AG04449 (cell line): ENCODE measurements around the gene LRIG3.
"Not testable (repeated sequence)": the region's sequence is repeated elsewhere in the genome, so short reads cannot be mapped to it uniquely, and the experiment has no call there.

Experiments
- CTCF ChIA-PET: fragments of 350-600 bp; formaldehyde crosslinking; extraction: SDS; loops from one replicate; lab custom pipeline; 2021; ENCODE audit warnings: antibody characterized with exemption; lab: Yijun Ruan, JAX
- POLR2A ChIA-PET: fragments of 400-600, 350-600 bp; formaldehyde crosslinking; extraction: SDS; loops from one replicate; lab custom pipeline; 2020; ENCODE audit warnings: antibody characterized with exemption, inconsistent platforms; lab: Yijun Ruan, JAX
- DNase-seq: peaks from one replicate; pipeline ENCODE4 v3.0.0-alpha.2; 2010; ENCODE audit warnings: low read depth, low spot score
- H3K4me3 ChIP-seq: 2 replicates; pipeline ENCODE4 v1.5.1; 2011; ENCODE audit warnings: low read depth, mild to moderate bottlenecking, control low read depth, low read length
- TF ChIP-seq, protein P1 (sequence below): IDR thresholded peaks from one replicate; pipeline ENCODE4 v1.5.1; 2011; ENCODE audit warnings: mild to moderate bottlenecking, moderate library complexity, low read length, control low read depth, inconsistent platforms; ENCODE audit not compliant: insufficient read depth; ENCODE audit errors: missing control alignments

Gene LRIG3

DNA sequence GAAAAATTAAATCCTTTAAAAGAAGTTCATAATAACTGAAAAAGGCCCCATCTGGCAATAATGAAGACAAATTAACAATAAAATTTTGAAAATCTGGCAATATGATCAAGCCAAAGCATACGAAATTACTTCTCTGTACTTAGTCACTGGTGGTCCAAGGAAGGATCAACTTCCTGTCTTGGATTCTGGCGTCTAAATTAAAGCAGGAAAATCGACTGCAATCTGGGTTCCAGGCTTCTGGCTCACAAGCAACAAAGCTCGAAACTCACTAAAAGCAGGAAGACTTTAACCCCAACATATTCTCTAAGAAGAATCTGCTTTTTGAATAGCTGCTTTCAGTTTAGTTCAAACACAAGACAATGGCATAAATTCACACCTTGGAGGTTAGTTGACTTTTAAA lies 49.7 kb downstream of the LRIG3 start:
- ChIA-PET CTCF (interaction anchor here (1.7 to 2.4 kb wide), 2 partner anchors 215 to 331 kb away, joined by 7 to 8 read pairs; no protein-coding TSS in a partner anchor), POLR2A (no interaction called here)
- TF ChIP-seq, protein P1, sequence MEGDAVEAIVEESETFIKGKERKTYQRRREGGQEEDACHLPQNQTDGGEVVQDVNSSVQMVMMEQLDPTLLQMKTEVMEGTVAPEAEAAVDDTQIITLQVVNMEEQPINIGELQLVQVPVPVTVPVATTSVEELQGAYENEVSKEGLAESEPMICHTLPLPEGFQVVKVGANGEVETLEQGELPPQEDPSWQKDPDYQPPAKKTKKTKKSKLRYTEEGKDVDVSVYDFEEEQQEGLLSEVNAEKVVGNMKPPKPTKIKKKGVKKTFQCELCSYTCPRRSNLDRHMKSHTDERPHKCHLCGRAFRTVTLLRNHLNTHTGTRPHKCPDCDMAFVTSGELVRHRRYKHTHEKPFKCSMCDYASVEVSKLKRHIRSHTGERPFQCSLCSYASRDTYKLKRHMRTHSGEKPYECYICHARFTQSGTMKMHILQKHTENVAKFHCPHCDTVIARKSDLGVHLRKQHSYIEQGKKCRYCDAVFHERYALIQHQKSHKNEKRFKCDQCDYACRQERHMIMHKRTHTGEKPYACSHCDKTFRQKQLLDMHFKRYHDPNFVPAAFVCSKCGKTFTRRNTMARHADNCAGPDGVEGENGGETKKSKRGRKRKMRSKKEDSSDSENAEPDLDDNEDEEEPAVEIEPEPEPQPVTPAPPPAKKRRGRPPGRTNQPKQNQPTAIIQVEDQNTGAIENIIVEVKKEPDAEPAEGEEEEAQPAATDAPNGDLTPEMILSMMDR: no peak
- no peak overlapping the region for H3K4me3 ChIP-seq
- DNase-seq: no peak

DNA sequence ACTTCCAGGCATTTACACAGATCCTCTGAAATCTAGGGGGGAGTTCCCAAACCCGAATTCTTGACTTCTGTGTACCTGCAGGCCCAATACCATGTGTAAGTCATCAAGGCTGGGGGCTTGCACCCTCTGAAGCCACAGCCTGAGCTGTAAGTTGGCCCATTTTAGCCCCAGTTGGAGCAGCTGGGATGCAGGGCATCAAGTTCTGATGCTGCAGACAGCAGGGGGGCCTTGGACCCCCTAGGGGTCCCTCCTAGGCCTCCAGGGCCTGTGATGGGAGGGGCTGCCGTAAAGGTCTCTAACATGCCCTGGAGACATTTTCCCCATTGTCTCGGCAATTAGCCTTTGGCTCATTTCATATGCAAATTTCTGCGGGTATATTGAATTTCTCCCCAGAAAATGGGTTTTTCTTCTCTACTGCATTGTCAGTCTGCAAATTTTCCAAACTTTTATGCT lies 59.5 kb downstream of the LRIG3 start:
- ChIA-PET CTCF (no interaction called here), POLR2A (no interaction called here)
- no peak for DNase-seq
- TF ChIP-seq, protein P1: no peak
- H3K4me3 ChIP-seq: no peak overlapping the region

DNA sequence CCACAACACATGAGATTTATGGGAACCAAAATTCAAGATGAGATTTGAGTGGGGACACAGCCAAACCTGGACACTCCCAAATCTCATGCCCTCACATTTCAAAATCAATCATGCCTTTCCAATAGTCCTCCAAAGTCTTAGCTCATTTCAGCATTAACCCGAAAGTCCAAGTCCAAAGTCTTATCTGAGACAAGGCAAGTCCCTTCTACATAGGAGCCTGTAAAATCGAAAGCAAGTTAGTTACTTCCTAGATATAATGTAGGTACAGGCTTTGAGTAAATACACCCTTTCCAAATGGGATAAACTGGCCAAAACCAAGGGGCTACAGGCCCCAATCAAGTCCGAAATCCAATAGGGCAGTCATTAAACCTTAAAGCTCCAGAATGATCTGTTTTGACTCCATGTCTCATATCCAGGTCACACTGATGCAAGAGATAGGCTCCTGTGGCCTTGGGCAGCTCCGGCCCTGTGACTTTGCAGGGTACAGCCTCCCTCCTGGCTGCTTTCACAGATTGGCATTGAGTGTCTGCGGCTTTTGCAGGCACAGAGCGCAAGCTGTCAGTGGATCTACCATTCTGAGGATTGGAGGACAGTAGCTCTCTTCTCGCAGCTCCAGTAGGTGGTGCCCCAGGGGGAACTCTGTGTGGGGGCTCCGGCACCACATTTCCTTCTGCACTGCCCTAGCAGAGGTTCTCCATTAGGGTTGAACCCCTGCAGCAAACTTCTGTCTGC lies 60.1 kb downstream of the LRIG3 start:
- TF ChIP-seq, protein P1: no peak
- no peak for DNase-seq
- POLR2A ChIA-PET: no interaction called here
- CTCF ChIA-PET: no interaction called here
- no peak overlapping the region for H3K4me3 ChIP-seq

- POLR2A ChIA-PET: no interaction called here
- DNase-seq: no peak
- no peak overlapping the region for H3K4me3 ChIP-seq
- CTCF ChIA-PET: no interaction called here
- TF ChIP-seq, protein P1: no peak
Measured at GRCh38 chr12:58858030-58858429, 62.3 kb downstream of the LRIG3 start.

DNA sequence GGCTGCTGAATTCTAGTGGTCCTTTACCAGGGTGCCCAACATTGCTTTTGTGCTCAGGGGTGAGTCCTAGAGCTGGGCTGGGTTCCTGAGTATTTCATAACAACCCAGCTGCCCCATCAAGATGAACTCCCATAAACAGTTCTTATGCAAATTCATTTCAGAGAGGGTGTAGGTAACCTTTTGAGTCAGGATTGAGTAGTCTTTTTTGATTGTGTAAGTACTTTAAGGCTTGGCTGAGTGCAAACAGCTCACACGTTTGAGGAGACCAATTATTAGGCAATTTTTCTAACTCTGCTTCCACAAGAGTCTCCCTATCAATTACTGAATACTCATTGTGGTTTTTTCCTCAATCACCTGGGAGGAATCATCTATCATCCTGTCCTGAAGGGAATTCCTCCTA lies 63.1 kb downstream of the LRIG3 start:
- CTCF ChIA-PET, DNase-seq, POLR2A ChIA-PET, H3K4me3 ChIP-seq: not testable (repeated sequence)

GRCh38 chr12:58855630-58856029 lies 64.7 kb downstream of the LRIG3 start:
- CTCF ChIA-PET, H3K4me3 ChIP-seq, POLR2A ChIA-PET, DNase-seq: not testable (repeated sequence)

GRCh38 chr12:58850826-58851225 lies 69.5 kb downstream of the LRIG3 start:
- H3K4me3 ChIP-seq: no peak overlapping the region
- POLR2A ChIA-PET: no interaction called here
- CTCF ChIA-PET: no interaction called here
- TF ChIP-seq, protein P1: no peak
- no peak for DNase-seq
